ENCODE data around the gene CCDC121.

- TF ChIP-seq CTCF (IDR thresholded peaks at IDR 0.05 in 8 of 11, conservative IDR thresholded peaks at IDR 0.05 in 3 of 11) = no peak
- no peak for TF ChIP-seq POLR2A (IDR thresholded peaks at IDR 0.05)
These were observed 22.2 kb downstream of the CCDC121 start for GRCh38 chr2:27606611-27607010.

Measured in spleen (tissue), 7 donors.